OCI-LY1 (cell line): ENCODE data around the gene AMN.

Experiments used
- EZH2 ChIP-seq: fragments of 200-600 bp; sonication (generic), shearing (Covaris generic); IDR thresholded peaks from 2 replicates; pipeline ENCODE4 v1.8.0; 2017; ENCODE audit warnings: borderline replicate concordance, mixed run types, mild to moderate bottlenecking, antibody characterized with exemption, low read length, moderate library complexity, mixed read lengths
- TF ChIP-seq, protein P1 (sequence below): fragments of 200-600 bp; sonication (generic), shearing (Covaris generic); IDR thresholded peaks from 2 replicates; pipeline ENCODE4 v1.5.1; 2017; ENCODE audit warnings: mild to moderate bottlenecking, antibody characterized with exemption, low read length, moderate library complexity, mixed read lengths

DNA sequence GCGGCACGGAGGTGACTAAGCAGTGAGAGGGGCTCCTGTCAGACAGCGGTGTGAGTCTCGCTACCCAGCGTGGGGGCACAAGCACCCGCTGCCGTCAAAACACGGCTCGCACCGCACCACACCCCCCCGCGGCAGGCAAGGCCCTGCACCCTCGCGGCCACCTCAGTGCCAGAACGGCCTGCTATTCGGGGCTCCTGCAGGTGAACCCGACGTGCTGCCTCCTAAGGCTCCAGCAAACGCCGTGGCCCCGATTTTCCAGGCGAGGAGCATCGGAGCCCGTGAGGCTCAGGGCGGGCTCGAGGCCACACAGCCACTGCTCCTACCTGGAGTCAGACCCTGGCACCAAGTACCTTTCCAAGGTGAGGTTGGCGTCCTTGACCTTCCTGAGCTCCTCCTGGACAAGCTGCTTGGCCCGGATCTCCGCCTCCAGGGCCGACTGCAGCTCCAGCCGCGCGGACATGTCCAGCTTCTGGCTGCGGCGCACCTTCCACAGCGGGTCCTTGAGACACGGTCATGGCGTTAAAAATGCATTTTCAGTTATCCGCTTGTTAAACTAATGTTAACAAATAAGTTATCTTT, 41.8 kb downstream of the AMN start:
- TF ChIP-seq EZH2, result no peak
- TF ChIP-seq, protein P1, sequence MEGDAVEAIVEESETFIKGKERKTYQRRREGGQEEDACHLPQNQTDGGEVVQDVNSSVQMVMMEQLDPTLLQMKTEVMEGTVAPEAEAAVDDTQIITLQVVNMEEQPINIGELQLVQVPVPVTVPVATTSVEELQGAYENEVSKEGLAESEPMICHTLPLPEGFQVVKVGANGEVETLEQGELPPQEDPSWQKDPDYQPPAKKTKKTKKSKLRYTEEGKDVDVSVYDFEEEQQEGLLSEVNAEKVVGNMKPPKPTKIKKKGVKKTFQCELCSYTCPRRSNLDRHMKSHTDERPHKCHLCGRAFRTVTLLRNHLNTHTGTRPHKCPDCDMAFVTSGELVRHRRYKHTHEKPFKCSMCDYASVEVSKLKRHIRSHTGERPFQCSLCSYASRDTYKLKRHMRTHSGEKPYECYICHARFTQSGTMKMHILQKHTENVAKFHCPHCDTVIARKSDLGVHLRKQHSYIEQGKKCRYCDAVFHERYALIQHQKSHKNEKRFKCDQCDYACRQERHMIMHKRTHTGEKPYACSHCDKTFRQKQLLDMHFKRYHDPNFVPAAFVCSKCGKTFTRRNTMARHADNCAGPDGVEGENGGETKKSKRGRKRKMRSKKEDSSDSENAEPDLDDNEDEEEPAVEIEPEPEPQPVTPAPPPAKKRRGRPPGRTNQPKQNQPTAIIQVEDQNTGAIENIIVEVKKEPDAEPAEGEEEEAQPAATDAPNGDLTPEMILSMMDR, result no peak
